ENCODE results near the gene RGS12. TPM values are rescaled to one million over a fixed set of nuclear protein-coding genes. Genes with fewer than 3 reads are reported as not detected.

Gene RGS12
- total and polyA plus RNA-seq, 2 experiments from 2014 or later = 19.6 to 22.5 TPM

DNA sequence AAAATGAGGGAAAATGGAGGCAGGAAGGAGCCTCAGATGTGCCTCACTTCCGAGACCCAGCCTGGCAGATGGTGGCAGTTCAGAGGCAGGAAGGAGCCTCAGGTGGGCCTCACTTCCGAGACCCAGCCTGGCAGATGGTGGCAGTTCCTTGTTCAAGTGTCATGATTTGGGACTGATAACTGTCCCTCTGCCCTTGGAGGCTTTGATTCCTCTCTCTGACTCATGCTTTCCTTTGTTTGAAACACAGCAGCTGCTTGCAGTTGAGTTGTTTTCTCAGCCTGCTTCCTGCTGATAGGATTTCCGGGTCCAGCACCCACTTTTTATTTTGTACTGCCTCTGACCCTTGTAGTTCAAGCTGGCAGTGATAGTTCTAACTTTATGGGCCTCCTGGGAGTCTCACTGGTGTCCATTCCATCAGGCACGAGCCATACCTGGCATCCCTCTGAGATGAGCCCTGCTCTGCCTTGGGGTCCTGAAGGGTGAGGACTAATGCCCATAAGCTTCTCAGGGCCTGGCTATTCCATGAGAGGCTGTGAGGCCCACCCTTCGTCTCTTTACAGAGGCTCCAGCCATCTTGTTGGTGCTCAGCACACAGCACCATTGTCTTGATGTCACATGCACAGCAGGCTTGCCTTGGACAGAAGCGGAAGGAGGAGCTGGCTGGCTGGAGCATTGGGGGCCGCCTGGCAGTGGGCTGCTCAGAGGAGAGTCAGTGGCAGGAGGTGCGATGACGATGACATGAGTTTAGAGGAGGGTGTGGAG, 13.0 kb downstream of the RGS12 start:
- Histone ChIP-seq H3K4me2 (no peak overlapping the region), H3K9me2 (replicated peaks; ENCODE audit: insufficient read depth) (no peaks in the 10 kb centered on the region), H3K4me3 (no peak overlapping the region), H3K27me3 (no peaks in the 10 kb centered on the region), H3K4me1 (ENCODE audit: insufficient read depth) (peaks cover 5% of the 10 kb centered on the region), H3K79me2 (peaks cover 81% of the 10 kb centered on the region), H2AFZ (no peak overlapping the region), H3K36me3 (replicated peaks; ENCODE audit: insufficient read depth, low read depth) (no peaks in the 10 kb centered on the region), H3K9me3 (ENCODE audit: low read depth) (no peaks in the 10 kb centered on the region), H3K27ac (no peak overlapping the region), H4K20me1 (ENCODE audit: insufficient read depth, poor library complexity, severe bottlenecking) (peaks cover 77% of the 10 kb centered on the region)
- no peak for DNase-seq (ENCODE audit: low spot score)
- TF ChIP-seq EZH2 (IDR thresholded peaks at IDR 0.05; ENCODE audit: borderline replicate concordance) (no peak), EZH2phosphoT487 (IDR thresholded peaks at IDR 0.05; ENCODE audit: low read depth, severe bottlenecking, unreplicated experiment) (no peak)
- TF ChIP-seq, protein P1, sequence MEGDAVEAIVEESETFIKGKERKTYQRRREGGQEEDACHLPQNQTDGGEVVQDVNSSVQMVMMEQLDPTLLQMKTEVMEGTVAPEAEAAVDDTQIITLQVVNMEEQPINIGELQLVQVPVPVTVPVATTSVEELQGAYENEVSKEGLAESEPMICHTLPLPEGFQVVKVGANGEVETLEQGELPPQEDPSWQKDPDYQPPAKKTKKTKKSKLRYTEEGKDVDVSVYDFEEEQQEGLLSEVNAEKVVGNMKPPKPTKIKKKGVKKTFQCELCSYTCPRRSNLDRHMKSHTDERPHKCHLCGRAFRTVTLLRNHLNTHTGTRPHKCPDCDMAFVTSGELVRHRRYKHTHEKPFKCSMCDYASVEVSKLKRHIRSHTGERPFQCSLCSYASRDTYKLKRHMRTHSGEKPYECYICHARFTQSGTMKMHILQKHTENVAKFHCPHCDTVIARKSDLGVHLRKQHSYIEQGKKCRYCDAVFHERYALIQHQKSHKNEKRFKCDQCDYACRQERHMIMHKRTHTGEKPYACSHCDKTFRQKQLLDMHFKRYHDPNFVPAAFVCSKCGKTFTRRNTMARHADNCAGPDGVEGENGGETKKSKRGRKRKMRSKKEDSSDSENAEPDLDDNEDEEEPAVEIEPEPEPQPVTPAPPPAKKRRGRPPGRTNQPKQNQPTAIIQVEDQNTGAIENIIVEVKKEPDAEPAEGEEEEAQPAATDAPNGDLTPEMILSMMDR (IDR thresholded peaks at IDR 0.05; ENCODE audit: poor library complexity) = no peak
- 86% methylated on average over 9 of the region's 9 CpGs for WGBS (ENCODE audit: low lambda C conversion rate, missing lambda C conversion rate)

DNA sequence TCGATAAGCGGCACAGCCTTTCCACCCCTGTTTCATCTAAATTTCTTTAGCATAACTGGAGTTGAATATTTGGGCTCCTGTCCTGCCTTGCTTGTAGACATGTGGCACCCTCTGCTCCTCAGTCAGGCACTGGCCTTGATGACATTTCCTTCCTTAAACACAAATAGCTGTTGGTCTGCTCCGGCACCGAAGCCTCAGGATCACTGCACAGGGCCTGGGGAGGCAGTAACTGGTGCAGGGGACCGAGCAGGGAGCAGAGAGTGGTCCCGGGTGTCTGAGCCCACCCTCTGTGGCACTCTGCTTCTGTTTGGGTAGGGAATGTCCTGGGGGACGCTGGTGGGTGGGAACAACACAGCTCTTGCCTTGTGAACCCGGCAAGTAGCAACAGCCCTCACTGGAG, 13.6 kb downstream of the RGS12 start:
- Histone ChIP-seq H3K36me3 (replicated peaks; ENCODE audit: insufficient read depth, low read depth) (no peaks in the 10 kb centered on the region), H3K9me3 (ENCODE audit: low read depth) (no peaks in the 10 kb centered on the region), H3K4me2 (no peak overlapping the region), H3K9me2 (replicated peaks; ENCODE audit: insufficient read depth) (no peaks in the 10 kb centered on the region), H3K4me1 (ENCODE audit: insufficient read depth) (peaks cover 5% of the 10 kb centered on the region), H3K79me2 (peaks cover 81% of the 10 kb centered on the region), H3K27ac (no peak overlapping the region), H3K4me3 (no peak overlapping the region), H4K20me1 (ENCODE audit: insufficient read depth, poor library complexity, severe bottlenecking) (peaks cover 75% of the 10 kb centered on the region), H2AFZ (no peak overlapping the region), H3K27me3 (no peaks in the 10 kb centered on the region)
- 92% methylated on average over 8 of the region's 8 CpGs for WGBS (ENCODE audit: low lambda C conversion rate, missing lambda C conversion rate)
- no peak for DNase-seq (ENCODE audit: low spot score)
- TF ChIP-seq EZH2phosphoT487 (IDR thresholded peaks at IDR 0.05; ENCODE audit: low read depth, severe bottlenecking, unreplicated experiment) (no peak), EZH2 (IDR thresholded peaks at IDR 0.05; ENCODE audit: borderline replicate concordance) (no peak)
- TF ChIP-seq, protein P1 (IDR thresholded peaks at IDR 0.05; ENCODE audit: poor library complexity) = no peak

DNA sequence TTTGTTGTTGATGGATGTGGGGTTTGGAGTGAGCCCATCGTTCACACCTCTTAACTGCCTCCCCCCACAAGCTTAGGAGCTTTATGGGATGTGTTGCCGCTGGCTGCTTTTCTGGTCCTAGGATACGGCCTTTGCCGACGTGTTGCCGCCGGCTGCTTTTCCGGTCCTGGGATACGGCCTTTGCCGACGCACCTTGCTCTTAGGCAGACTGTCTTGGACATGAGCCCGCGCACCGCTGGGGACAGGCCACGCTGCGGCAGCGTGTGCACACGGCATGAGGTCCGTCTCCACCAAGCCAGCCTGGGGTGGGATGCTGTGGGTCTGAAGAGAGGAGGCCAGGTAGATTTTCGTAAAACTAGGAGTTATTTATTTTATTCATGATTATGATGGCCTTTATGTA, 14.2 kb downstream of the RGS12 start:
- Histone ChIP-seq H3K4me1 (ENCODE audit: insufficient read depth) (peaks cover 5% of the 10 kb centered on the region), H3K27ac (no peak overlapping the region), H3K4me2 (no peak overlapping the region), H3K9me2 (replicated peaks; ENCODE audit: insufficient read depth) (no peaks in the 10 kb centered on the region), H3K9me3 (ENCODE audit: low read depth) (no peaks in the 10 kb centered on the region), H3K27me3 (no peaks in the 10 kb centered on the region), H3K36me3 (replicated peaks; ENCODE audit: insufficient read depth, low read depth) (no peaks in the 10 kb centered on the region), H3K4me3 (no peak overlapping the region), H4K20me1 (ENCODE audit: insufficient read depth, poor library complexity, severe bottlenecking) (peaks cover 70% of the 10 kb centered on the region), H3K79me2 (peaks cover 77% of the 10 kb centered on the region), H2AFZ (no peak overlapping the region)
- WGBS (ENCODE audit: low lambda C conversion rate, missing lambda C conversion rate) = 97% methylated on average over 19 of the region's 20 CpGs
- TF ChIP-seq, protein P1 (IDR thresholded peaks at IDR 0.05; ENCODE audit: poor library complexity) = no peak
- TF ChIP-seq EZH2phosphoT487 (IDR thresholded peaks at IDR 0.05; ENCODE audit: low read depth, severe bottlenecking, unreplicated experiment) = no peak
- TF ChIP-seq EZH2 (IDR thresholded peaks at IDR 0.05; ENCODE audit: borderline replicate concordance) = no peak
- DNase-seq (ENCODE audit: low spot score) = no peak

Measured in hepatocyte (in vitro differentiated cells).